Transverse colon (tissue), 4 donors: Measurements from ENCODE around the gene ADAM10.

Experiments
- CTCF ChIP-seq, 5 experiments: fragments of 200-600 bp in 3 of 5; fragments of 450-650 bp in 2 of 5; sonication (generic) in 3 of 5; IDR thresholded peaks; 1 replicate in 2 of 5; 2 replicates in 3 of 5; pipeline ENCODE4 v1.5.1; 2016 to 2017; ENCODE audit warnings: antibody characterized with exemption in 5 of 5, inconsistent platforms in 3 of 5, mild to moderate bottlenecking in 2 of 5, moderate library complexity in 1 of 5
- POLR2AphosphoS5 ChIP-seq, 3 donors: sonication (generic); formaldehyde crosslinking; IDR thresholded peaks; one replicate each; pipeline ENCODE4 v1.6.1; 2016; ENCODE audit warnings: antibody characterized with exemption in 3 of 3

GRCh38 chr15:58696738-58697137 lies 52.8 kb downstream of the ADAM10 start:
- no peak for TF ChIP-seq CTCF (IDR thresholded peaks at IDR 0.05)
- TF ChIP-seq POLR2AphosphoS5 (IDR thresholded peaks at IDR 0.05): no peak
